Renal pelvis (tissue), 4 donors: ENCODE data around the gene PCCA. TPM values are rescaled to one million over a fixed set of nuclear protein-coding genes. Genes with fewer than 3 reads are reported as not detected.

Experiments
- DNase-seq: peaks from one replicate; pipeline ENCODE4 v3.0.0-alpha.2; 2013
- polyA plus RNA-seq, 3 donors: library from polyadenylated mRNA; unstranded; fragments of 120-200 nt; gene quantifications; one replicate each; pipeline ENCODE4 v1.2.1, GENCODE V29; 2013; ENCODE audit not compliant: insufficient read length in 3 of 3

The PCCA gene
- polyA plus RNA-seq, 3 donors, result 49.0 to 53.6 (median 51.0) TPM

DNA sequence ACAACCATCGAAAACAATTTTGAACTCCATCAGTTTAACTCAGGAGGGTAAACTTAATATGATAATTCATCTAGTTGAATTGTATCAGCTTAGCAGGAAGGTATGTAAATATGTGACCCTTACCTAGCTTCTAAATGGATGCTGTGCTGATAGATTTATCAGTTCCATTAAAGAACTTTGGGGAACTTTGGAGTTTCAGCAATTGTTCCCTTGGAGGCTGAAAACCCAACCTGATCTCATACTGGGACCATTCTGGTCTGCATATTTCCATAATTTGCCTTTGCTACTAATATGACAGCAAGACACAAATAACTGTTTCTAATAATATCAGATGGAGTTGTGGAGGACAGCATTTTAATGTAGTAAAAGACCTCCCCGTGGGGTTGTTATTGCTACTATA is 371.9 kb downstream of the PCCA start:
- DNase-seq, result no peak

DNA sequence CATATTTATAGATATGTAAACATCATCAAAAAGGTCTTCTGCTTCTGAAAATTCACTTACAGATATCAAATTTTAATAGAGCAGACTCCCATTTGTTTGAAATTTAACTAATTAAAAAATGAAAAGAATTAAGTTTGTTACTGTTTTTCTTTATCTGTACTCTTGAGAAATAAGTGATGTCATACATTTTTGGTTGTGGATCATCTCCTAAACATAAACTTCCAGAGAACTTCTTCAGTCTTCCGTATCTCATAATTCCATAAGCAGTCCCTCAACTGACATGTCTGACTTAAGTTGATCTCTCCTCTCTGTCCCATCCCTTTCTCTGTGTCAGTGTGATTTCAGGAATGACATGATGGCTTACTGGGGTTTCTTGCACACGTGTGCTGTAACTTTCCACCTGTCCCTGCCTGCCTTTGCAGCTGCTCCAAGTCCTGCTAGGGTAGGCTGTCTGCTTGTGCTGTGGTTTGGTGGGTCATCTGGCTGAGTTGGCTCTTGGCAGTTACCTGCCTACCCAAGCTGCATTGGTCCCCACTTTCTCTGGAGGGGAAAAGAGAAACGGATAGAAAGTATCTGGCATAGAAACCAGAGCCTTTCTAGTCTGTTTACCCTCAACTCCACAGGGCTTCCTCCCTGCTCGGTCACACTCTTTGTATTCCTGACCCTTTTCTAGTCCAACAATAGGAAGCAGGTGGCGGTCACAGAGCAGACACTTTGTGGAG is 372.6 kb downstream of the PCCA start:
- DNase-seq, result no peak

DNA sequence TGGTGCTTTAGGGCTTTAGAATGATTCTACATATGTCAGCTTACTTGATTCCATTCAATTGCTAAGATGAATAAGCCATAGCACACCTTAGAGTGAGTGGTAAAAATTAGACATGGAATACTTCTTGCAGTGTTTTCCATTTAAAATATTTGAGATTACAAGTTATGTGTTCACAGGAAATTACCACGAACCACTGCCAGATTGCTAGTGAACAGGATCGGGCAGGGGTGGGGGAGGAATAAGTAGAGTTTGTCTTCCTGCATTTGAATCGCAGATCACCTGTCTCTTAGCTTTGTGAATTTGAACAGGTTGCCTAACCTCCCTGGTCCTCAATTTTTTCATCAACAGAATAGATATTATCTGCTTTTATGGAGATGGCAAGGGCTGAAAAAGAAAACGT is 375.1 kb downstream of the PCCA start:
- DNase-seq, result no peak

DNA sequence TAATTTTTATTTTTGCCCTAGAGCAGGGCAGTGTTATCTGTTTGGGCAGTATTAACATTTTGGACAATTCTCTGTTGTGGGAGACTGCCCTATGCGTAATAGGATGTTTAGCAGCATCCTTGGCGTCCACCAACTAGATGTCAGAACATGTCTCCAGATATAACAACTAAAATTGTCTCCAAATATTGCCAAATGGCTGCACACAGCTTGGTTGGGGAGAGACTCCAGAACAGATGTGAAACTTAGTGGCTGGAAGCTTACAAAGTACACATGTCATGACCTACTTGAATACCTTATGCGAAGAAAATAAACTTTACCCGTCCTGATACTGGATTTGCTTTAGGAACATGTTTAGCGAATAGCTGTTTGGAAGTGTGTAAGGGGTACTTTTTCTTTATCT is 376.7 kb downstream of the PCCA start:
- no peak for DNase-seq

DNA sequence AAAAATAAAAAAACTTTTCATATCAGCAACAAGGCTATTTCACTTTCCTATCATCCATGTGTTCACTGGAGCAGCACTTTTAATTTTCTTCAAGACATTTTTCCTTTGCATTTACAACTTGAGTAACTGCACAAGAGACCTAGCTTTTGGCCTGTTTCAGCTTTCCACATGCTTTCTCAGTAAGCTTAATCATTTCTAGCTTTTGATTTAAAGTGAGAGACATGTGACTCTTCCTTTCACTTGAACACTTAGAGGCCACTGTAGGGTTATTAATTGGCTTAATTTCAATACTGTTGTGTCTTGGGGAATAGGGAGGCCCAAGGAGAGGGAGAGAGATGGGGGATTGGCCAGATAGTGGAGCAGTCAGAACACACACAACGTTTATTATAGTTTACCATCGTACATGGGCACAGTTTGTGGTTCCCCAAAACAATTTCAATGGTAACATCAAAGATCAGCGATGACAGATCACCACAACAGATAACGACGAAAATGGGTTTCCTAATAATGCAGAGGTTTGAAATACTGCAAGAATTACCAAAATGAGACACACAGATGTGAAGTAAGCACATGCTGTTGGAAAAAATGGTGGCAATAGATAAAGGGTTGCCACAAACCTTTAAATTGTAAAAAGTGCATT is 382.1 kb downstream of the PCCA start:
- no peak for DNase-seq

DNA sequence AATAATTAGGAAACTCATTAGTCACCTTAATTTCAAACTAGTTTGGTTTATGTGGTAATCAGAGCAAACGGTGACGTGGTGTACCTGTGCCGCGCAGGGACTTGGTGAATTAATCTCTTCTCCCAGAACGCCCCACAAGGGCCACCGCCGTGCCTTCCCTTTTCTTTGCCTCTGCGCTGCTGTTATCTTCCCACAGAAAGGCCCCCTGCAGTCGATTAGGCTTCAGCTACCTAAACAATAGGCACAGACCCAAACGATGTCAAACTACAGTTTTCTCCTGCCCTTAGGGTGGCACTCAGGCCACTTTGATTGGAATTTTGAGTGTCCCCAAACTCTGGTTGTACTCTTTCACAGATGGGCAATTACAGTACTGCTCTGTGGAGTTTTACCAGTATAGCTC is 384.2 kb downstream of the PCCA start:
- no peak for DNase-seq

DNA sequence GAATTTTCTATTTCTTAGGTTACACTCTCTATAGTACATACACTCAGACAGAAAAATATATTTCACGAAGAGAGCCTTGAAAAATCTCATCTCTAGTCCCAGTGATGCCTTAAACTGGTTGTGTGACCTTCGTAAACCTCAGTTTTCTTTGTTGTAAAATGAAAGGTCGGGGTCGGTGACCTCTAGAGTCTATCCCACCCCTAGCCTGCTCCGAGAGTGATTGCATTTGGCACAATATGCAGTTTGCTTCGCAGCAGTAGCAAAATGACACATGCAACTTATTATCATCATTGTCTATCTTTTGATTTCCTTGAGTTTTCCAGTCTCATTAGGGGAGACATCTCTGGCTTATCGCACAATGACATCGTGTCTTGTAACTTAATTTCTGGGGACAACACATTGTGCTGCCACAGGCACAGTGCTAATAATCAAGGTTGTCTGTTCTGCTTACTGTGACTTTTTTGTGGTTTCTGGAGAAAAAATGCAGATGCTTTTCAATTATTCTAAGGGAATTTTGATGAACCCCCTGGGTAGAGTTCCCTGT is 384.7 kb downstream of the PCCA start:
- DNase-seq, result no peak

GRCh38 chr13:100476963-100477362 is 388.1 kb downstream of the PCCA start:
- DNase-seq, result no peak

DNA sequence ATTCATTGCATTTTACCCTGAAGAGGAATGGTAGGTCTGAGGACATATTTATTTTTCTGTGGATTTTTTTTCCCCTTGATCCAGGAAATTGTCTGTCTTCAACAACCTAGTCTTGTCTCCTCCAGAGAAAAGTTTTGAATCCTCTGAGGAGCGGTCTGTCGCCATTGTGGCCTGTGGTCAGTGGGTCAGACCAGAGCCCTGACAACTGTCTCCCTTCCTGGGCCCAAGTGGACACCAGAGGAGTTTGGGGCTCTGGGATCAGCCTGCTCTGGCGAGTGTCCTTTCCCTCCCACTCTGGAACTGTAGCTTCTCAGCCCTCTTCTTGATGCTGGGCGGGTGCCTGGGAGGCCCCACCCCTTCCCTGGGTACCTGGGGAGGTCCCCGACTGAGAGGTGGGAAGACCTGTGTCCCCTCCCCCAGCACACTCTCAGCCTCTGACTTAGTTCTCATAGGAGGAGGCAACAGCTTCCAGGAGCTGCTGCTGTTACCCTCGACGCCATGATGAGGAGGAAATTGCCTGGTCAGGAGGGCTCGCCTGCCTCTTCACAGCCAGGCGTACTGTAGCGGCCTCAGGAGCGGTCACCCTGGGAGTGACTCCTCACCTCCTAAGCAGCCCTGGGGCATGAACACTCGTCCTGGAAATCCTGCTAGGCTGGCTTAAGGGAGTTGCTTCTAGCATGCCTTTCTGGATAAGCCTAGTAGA is 389.4 kb downstream of the PCCA start:
- DNase-seq, result no peak

- no peak for DNase-seq
Observed at GRCh38 chr13:100480676-100481075, 391.8 kb downstream of the PCCA start.

GRCh38 chr13:100483139-100483538 is 394.2 kb downstream of the PCCA start:
- no peak for DNase-seq

DNA sequence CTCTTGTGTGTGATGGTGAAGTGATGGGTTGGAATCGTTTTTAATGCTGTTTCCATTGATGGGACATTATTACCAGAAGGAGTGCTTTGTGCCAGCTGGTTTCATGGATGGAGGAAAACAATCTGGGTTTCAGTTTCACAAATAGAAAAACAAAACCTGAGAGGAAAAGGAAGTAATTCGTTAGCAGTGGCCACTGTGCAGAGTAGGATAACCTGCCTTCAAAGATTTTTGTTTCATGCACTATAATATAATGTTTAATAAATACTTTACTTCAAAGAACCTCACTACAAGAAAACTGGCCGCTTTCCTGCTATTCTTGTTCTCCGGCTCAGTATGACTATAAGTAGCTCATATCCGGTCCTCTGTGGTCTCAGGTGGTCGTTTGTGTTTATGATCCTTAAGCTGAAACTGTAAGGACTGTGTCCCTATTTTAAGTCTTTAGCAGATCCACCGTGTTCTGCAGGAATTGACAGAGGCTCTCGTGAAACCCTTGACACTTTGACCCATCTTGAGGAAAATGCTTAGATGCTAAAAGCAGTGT is 395.0 kb downstream of the PCCA start:
- DNase-seq, result peak; percentile 23

GRCh38 chr13:100484702-100485101 is 395.8 kb downstream of the PCCA start:
- DNase-seq, result no peak

DNA sequence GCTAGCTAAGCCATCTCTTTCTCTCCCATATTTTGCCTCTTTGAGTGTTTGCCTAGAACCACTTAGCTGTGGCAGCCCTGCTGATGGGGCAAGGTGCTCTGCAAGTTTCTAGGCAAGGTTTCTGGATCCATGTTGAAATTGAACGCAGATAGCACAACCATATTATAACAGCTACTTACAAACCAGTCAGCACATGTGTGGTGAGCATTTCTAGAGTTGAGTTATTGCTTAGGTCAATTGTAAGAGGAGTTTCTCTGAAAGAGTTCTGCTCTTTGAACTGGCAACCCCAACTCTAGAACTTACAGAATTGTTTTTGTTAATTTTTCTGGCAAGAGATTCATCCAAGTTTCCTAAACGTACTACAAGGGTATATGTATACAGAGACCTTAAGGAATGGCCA is 396.4 kb downstream of the PCCA start:
- DNase-seq, result no peak

DNA sequence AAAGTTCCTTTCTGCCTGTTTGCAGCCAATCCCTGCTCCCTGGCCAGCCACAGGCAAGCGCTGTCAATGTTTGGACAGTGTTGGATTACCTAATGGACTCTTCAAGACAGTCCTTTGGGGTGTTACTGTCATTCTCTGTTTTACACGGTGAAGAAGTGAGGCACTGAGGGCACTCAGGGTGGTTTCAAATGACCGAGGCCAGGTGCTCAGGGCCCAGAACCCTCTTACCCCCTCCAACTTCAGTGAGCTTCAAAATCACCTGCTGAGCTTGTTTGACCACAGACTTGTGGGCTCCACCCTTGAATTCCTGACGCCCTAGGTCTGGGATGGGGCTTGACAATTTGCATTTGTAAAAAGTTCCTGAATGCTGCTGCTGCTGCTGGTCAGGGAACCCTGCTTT is 401.8 kb downstream of the PCCA start:
- no peak for DNase-seq

DNA sequence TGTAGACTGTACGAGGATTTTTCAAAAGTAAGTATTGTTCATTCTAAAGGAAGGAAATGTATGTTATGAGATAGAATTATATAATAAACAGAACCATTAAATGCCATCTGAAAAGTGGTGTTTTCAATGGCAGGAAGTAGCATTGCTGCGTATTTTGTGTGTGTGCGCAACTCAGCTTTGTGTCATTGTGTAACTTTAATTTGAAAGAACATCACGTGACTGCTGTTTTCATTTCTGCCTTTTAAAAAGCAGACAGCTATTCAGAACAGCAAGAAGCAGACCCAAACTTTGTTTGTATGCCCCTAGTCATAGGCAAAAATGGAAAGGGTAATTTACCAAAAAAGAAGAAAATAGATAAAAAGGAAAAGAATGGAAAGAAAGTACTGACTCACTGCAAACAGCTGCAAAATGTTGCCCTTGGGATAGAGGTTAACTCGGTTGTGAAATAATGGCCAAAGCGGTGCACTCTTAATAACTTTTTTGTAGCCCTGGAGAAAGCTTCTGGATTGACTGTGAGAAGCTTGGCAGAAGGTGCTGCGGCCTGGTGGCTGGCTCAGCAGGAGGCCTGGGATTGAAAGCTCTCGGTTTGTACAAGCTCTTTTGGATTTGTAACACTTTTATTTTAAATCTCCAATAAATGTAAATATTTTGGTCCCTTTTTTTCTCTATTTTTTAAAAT is 402.4 kb downstream of the PCCA start:
- no peak for DNase-seq

- no peak for DNase-seq
Observed at GRCh38 chr13:100493418-100493817, 404.5 kb downstream of the PCCA start.

DNA sequence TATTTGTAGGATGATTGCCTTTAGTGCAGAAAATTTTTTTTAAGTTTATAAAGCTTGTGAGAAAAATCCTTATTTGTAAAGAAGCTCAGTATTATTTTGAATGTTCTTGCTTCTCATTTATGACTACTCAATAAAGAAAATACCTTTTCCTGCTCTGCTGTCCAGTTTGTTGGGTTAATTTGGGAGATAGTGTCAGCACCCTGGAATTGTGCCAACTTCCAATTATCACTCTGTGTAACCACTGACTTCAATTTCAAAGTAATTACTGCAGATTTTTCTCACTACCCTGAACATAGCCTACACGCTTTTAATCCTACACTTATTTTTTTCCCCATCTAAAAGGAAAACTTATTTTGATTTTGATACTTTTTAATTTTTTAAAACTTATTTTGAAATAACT is 406.6 kb downstream of the PCCA start:
- DNase-seq, result no peak

DNA sequence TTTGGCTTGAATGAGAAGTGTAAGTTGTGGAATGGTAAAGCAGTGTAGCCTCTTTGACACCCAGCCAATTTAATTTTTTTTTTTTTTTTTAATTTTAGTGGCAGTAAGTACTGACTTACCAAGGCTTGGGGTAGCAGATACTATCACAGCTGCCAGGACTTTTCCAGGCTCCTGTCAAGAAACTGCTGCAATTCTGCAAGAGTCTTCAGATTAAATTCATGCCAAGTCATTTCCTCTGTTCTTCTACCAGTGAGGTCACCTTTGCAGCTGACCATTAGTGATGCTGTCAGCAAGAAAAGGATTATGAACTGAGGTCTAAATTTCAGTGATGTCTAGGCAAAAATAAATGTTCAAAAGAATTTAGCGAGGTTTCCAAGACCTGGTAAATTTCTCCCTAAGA is 408.5 kb downstream of the PCCA start:
- no peak for DNase-seq

DNA sequence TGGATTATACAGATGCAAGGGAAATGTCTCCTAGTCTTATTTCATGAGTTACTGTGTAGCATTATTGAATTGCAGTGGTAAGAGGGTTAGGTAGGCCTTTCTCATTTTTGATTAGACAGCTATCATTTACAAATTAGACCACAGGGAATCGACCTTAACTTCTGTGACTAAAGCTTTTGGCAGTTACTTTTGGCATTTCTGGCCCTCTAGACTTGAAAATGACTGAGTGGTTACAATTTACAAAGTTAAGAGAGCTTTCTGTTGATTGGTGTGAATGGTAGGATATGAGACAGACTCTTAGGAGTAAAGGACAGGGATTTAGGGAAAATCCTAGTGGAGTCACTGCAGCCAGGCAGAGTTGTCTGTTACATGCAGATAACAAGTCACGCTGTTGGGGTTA is 413.6 kb downstream of the PCCA start:
- DNase-seq, result no peak

GRCh38 chr13:100503622-100504021 is 414.7 kb downstream of the PCCA start:
- DNase-seq, result no peak

DNA sequence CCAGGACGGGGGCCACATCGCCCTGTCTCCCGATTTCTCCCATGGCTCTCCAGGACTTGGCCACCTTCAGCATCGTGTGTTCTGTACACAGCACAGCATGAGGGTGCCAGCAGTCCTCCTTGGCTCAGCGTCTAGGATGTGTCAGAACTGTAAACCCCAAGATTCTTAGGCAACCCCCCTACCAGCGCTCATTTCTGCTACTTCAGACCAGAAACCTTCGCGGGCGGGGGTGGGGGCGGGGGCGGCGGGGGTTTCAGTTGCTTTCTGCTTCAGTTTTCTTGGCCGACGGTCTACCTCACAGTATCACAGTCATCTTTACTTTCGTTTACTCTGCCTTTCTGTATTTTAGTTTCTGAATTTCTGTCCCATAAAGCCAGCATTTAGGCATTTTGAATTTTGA is 417.3 kb downstream of the PCCA start:
- DNase-seq, result no peak
